GM10266 (cell line): ENCODE data around the gene ADRA1B.

Experiments
- DNase-seq: peaks from one replicate; pipeline ENCODE4 v3.0.0; 2012; ENCODE audit errors: extremely low spot score
- CTCF ChIP-seq: IDR thresholded peaks from 2 replicates; pipeline ENCODE4 v1.5.1; 2012; ENCODE audit warnings: mild to moderate bottlenecking, low read depth; ENCODE audit not compliant: control insufficient read depth, insufficient read depth; ENCODE audit errors: missing control alignments

Gene ADRA1B

GRCh38 chr5:159969966-159970365 is 53.7 kb downstream of the ADRA1B start:
- no peak for TF ChIP-seq CTCF

GRCh38 chr5:159971038-159971437 is 54.8 kb downstream of the ADRA1B start:
- DNase-seq, result no peak
- no peak for TF ChIP-seq CTCF

More at GRCh38 chr5:159969966-159970365, 53.7 kb downstream of the ADRA1B start:
- no peak for DNase-seq

DNA sequence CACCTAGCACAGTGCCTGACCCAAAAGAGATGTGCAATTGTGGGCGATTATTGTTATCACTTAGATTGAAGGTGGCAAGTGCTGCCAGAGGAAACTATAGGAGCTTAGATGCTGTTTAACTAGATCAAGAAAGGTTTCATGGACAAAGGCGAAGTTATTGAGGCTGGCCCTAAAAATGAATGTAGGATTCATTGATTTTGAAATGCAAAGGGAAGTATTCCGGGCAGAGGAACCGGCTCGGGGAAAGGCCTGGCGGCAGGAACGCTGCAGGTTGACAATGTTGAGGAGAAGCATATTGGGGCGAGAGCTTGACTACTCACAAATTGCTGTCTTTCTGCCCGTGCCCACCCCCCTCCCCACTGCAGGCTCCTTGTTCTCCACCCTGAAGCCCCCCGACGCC is 55.2 kb downstream of the ADRA1B start:
- TF ChIP-seq CTCF, result no peak
- no peak for DNase-seq

DNA sequence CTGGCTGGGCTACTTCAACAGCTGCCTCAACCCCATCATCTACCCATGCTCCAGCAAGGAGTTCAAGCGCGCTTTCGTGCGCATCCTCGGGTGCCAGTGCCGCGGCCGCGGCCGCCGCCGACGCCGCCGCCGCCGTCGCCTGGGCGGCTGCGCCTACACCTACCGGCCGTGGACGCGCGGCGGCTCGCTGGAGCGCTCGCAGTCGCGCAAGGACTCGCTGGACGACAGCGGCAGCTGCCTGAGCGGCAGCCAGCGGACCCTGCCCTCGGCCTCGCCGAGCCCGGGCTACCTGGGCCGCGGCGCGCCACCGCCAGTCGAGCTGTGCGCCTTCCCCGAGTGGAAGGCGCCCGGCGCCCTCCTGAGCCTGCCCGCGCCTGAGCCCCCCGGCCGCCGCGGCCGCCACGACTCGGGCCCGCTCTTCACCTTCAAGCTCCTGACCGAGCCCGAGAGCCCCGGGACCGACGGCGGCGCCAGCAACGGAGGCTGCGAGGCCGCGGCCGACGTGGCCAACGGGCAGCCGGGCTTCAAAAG is 55.7 kb downstream of the ADRA1B start:
- no peak for DNase-seq
- TF ChIP-seq CTCF, result no peak

DNA sequence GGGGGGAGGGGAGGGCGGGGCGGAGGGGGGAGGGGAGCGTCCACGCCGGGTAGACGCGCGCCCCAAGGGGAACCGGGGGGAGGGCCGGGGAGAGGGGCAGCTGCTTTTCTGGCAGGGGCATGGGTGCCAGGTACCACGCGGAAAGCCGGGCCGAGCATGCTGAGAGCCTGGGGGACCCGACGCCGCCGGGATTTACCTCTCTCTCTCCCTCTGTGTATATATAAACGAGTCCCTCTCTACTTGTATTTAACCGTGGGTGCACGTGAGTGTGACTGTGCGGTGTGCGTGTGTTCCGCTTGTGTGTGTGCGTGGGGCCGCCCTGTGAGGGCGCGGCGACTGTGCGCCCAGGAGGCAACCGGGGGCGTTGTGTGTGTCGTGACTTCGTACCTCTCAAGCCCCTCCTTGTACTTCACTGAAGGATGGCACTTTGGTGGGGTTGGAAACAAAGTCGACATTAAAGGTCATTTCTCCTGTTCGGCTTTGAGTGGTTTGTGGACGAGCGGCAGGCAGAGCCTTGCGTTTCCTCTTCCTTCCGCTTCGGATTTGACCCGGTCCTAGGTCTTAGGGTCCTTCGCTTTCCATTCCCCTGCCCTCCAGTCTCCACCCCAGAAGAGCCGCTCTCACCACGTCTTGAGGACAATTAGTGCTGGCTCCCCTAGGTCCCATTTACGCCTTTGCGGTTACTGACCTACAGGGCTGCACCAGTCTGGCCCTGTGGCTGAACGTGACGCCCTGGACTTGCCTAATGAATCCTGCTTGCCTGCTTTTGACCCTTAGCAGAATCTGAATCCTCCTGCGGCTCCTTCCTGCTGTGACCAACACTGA is 56.5 kb downstream of the ADRA1B start:
- DNase-seq, result no peak
- TF ChIP-seq CTCF, result no peak

GRCh38 chr5:159975462-159976019 is 59.3 kb downstream of the ADRA1B start:
- DNase-seq, result no peak
- no peak for TF ChIP-seq CTCF

DNA sequence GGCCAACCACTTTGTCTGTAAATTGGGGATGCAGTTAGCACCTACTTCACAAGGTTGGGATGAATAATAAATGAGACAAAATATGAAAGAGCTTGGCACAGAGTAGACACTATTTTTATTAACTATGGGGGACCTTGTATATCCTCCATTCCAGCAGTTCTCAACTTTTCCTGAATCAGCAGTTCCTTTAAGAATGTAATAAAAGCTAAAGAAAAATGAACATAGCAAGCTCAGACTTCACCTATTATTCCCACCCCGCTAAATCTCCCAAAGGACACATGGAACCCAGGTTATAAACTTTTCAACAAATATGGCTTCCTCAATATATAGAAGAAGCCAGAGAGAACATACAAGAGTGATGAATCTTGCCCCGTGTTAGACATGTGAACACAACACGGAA is 60.6 kb downstream of the ADRA1B start:
- DNase-seq, result no peak
- TF ChIP-seq CTCF, result no peak
